Muscle of leg (tissue), 16 donors: ENCODE measurements around the gene NEK2. TPM values are rescaled to one million over a fixed set of nuclear protein-coding genes. Genes with fewer than 3 reads are reported as not detected.
"Not testable (repeated sequence)": the region's sequence is repeated elsewhere in the genome, so short reads cannot be mapped to it uniquely, and the experiment has no call there.

Experiments
- DNase-seq: peaks from one replicate; pipeline ENCODE4 v3.0.0; 2013
- H3K27ac ChIP-seq: one replicate; pipeline ENCODE4 v1.5.1; 2013; ENCODE audit warnings: mild to moderate bottlenecking, low read length, control low read depth
- H3K27me3 ChIP-seq: one replicate; pipeline ENCODE4 v1.6.1; 2013; ENCODE audit warnings: low read length; ENCODE audit not compliant: control insufficient read depth, insufficient read depth
- H3K36me3 ChIP-seq: one replicate; pipeline ENCODE4 v1.6.1; 2013; ENCODE audit warnings: low read length; ENCODE audit not compliant: control insufficient read depth, insufficient read depth
- H3K4me1 ChIP-seq: one replicate; pipeline ENCODE4 v1.6.1; 2013; ENCODE audit warnings: low read length; ENCODE audit not compliant: control insufficient read depth, insufficient read depth
- H3K4me3 ChIP-seq: one replicate; pipeline ENCODE4 v1.5.1; 2013; ENCODE audit warnings: low read length, control low read depth
- H3K9me3 ChIP-seq: replicated peaks from 2 replicates; pipeline ENCODE4 v1.6.1; 2013; ENCODE audit warnings: low read depth, low read length; ENCODE audit not compliant: control insufficient read depth
- WGBS: methylation state at CpG from one replicate; pipeline ENCODE4 v1.1.5; 2013; ENCODE audit warnings: missing lambda C conversion rate; ENCODE audit not compliant: insufficient coverage; 5-methylcytosine and 5-hydroxymethylcytosine counted together
- long read RNA-seq, 11 donors: transcript quantifications; one replicate each; lab custom pipeline, GENCODE V29; 2026
- polyA plus RNA-seq, 8 donors: library from polyadenylated mRNA; unstranded; fragments of 120-200 nt; gene quantifications; one replicate each; pipeline versions ENCODE4 v1.2.1 to v1.2.3, GENCODE V29; 2013; ENCODE audit warnings: inconsistent platforms in 1 of 8, low replicate concordance in 1 of 8; ENCODE audit not compliant: insufficient read length in 8 of 8, insufficient read depth in 1 of 8
- total RNA-seq: library from RNA; stranded (reverse); fragments of 120-200 nt; gene quantifications from one replicate; pipeline ENCODE4 v1.2.4, GENCODE V29; 2013

The NEK2 gene
- total RNA-seq = 6.0 TPM
- polyA plus RNA-seq = 10 to 100 TPM in 1 of 8 donors, 1 to 10 TPM in 7; 6.1 to 11.5 (median 8.4) TPM
- long read RNA-seq, donor 1, partial matches to known transcripts = 0 of 2 reads
- long read RNA-seq, donor 1, other reads (novel, unspliced or antisense) = 0 of 2 reads
- long read RNA-seq, donor 2 = 0 reads
- long read RNA-seq, donor 3, partial matches to known transcripts = 0 of 2 reads
- long read RNA-seq, donor 3, other reads (novel, unspliced or antisense) = 0 of 2 reads
- long read RNA-seq, donor 4, partial matches to known transcripts = 0 of 2 reads
- long read RNA-seq, donor 4, other reads (novel, unspliced or antisense) = 0 of 2 reads
- long read RNA-seq, donor 5, partial matches to known transcripts = 0 of 2 reads
- long read RNA-seq, donor 5, other reads (novel, unspliced or antisense) = 0 of 2 reads
- long read RNA-seq, donor 6, partial matches to known transcripts = 0 of 2 reads
- long read RNA-seq, donor 6, other reads (novel, unspliced or antisense) = 0 of 2 reads
- long read RNA-seq, donor 7, partial matches to known transcripts = 0 of 1 reads
- long read RNA-seq, donor 7, other reads (novel, unspliced or antisense) = 0 of 1 reads
- long read RNA-seq, donor 8 = 0 reads
- long read RNA-seq, donor 9 = 0 reads
- long read RNA-seq, donor 10, partial matches to known transcripts = 0 of 2 reads
- long read RNA-seq, donor 10, other reads (novel, unspliced or antisense) = 0 of 2 reads
- long read RNA-seq, donor 11 = 0 reads

- WGBS = under 1% methylated on average over 50 of the region's 58 CpGs
- H3K4me1 ChIP-seq = peaks cover 12% of the 10 kb centered on the region
- no peak within 1 kb of the TSS for H3K27ac ChIP-seq
- peak; percentile 97 for DNase-seq
- no peaks in the 10 kb centered on the region for H3K9me3 ChIP-seq
- peaks cover 2% of the 10 kb centered on the region for H3K36me3 ChIP-seq
- no peaks in the 10 kb centered on the region for H3K27me3 ChIP-seq
- peak within 1 kb of the TSS; percentile 63 for H3K4me3 ChIP-seq
Measured at GRCh38 chr1:211675230-211676105, at the start of gene NEK2. NEK2 (minus strand) TSS chr1:211675621; CDS start chr1:211675479, 142 bp downstream.

DNA sequence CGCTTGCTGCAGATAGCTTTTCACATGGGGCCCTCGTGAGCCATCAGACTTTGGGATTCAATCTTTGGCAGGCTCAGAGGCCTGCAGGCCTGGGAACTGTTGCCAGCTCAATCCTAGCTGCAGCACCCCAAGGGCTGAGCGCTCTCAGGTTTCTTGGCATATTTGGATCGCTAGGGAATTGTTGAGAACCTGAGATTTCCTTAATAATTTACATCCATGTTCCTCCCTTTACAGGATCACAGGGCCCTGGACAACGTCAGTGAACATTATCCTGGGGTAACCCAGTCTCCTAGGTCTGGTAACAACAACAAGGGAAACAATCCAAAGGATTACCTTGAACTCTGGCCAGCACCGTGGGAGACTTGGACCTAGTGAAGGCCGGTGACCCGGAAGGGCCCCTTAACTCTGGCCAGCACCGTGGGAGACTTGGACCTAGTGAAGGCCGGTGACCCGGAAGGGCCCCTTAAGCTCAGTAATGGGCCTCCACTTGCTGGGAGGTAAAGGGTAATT is 49.3 kb upstream of the NEK2 start:
- Histone ChIP-seq H3K27ac (peak overlapping the region; percentile 1), H3K36me3 (no peaks in the 10 kb centered on the region), H3K27me3 (peaks cover 2% of the 10 kb centered on the region), H3K9me3 (no peaks in the 10 kb centered on the region), H3K4me1 (peaks cover 8% of the 10 kb centered on the region), H3K4me3 (no peak overlapping the region)
- peak; percentile 81 for DNase-seq
- WGBS = 7% methylated on average over 9 of the region's 11 CpGs

DNA sequence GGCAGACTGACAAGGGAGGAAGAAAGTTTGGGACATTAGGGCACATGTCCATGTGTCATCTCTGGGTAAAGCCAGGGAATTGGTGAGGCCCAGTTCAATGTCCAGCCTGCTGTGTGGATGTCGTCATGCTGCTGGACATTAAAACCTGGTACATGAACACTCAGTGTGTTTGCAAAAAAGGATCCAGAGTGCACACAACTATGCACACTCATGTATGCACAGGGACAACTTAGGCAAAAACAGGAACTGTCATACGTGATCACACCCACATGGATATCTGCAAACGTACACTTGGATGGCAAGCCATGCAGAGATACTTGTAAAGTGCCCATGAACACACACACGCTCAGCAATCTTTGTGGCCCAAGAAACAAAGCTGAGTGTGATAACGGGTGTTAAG is 47.9 kb upstream of the NEK2 start:
- WGBS = 85% methylated on average over 2 of the region's 5 CpGs

GRCh38 chr1:211722277-211723175 is 47.1 kb upstream of the NEK2 start:
- DNase-seq = no peak
- Histone ChIP-seq H3K9me3 (no peaks in the 10 kb centered on the region), H3K4me1 (peaks cover 8% of the 10 kb centered on the region), H3K27ac (no peak overlapping the region), H3K36me3 (no peaks in the 10 kb centered on the region), H3K27me3 (peaks cover 2% of the 10 kb centered on the region), H3K4me3 (no peak overlapping the region)
- no CpG with 5 or more reads among the region's 6 CpGs for WGBS

More for the DNA sequence above, 47.9 kb upstream of the NEK2 start:
- no peaks in the 10 kb centered on the region for H3K9me3 ChIP-seq
- peaks cover 2% of the 10 kb centered on the region for H3K27me3 ChIP-seq
- H3K4me1 ChIP-seq = peaks cover 8% of the 10 kb centered on the region
- no peak overlapping the region for H3K27ac ChIP-seq
- H3K4me3 ChIP-seq = no peak overlapping the region
- no peaks in the 10 kb centered on the region for H3K36me3 ChIP-seq
- DNase-seq = no peak

GRCh38 chr1:211716555-211716954 is 41.1 kb upstream of the NEK2 start:
- not testable (repeated sequence) for H3K27me3 ChIP-seq, H3K4me1 ChIP-seq, H3K27ac ChIP-seq, H3K36me3 ChIP-seq, H3K4me3 ChIP-seq, H3K9me3 ChIP-seq, DNase-seq
- WGBS = 50% methylated on average over 2 of the region's 4 CpGs

- Histone ChIP-seq H3K4me1 (peaks cover 5% of the 10 kb centered on the region), H3K27ac (no peak overlapping the region), H3K9me3 (no peaks in the 10 kb centered on the region), H3K4me3 (no peak overlapping the region), H3K27me3 (no peaks in the 10 kb centered on the region), H3K36me3 (no peaks in the 10 kb centered on the region)
- 20% methylated on average over 1 of the region's 2 CpGs for WGBS
- peak; percentile 37 for DNase-seq
Measured at GRCh38 chr1:211715971-211716370, 40.5 kb upstream of the NEK2 start.

DNA sequence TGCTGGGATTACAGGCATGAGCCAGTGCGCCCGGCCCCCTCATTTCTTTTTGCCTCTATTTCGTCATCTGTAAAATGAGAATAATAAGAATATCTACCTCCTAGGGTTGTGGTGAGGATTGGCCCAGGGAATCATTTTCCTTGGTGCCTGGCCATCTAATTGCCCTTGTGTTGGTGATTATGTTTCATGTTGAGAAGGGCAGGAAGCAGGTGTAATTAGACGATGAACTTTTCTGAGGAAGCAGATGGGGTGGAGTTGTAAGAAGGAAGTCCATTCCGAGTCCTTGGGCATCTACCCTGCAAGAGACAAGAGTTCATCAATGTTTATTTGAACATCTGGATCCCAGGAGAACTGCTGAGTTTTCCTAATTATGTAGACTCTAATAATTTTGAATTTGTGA is 38.7 kb upstream of the NEK2 start:
- Histone ChIP-seq H3K36me3 (no peaks in the 10 kb centered on the region), H3K4me3 (no peak overlapping the region), H3K4me1 (peaks cover 5% of the 10 kb centered on the region), H3K9me3 (no peaks in the 10 kb centered on the region), H3K27me3 (no peaks in the 10 kb centered on the region), H3K27ac (no peak overlapping the region)
- no peak for DNase-seq
- 70% methylated on average over 2 of the region's 5 CpGs for WGBS

GRCh38 chr1:211713231-211713630 is 37.8 kb upstream of the NEK2 start:
- Histone ChIP-seq H3K27ac (no peak overlapping the region), H3K27me3 (no peaks in the 10 kb centered on the region), H3K9me3 (no peaks in the 10 kb centered on the region), H3K4me1 (peaks cover 5% of the 10 kb centered on the region), H3K36me3 (no peaks in the 10 kb centered on the region), H3K4me3 (no peak overlapping the region)
- DNase-seq = no peak
- 80% methylated on average over 3 of the region's 10 CpGs for WGBS

DNA sequence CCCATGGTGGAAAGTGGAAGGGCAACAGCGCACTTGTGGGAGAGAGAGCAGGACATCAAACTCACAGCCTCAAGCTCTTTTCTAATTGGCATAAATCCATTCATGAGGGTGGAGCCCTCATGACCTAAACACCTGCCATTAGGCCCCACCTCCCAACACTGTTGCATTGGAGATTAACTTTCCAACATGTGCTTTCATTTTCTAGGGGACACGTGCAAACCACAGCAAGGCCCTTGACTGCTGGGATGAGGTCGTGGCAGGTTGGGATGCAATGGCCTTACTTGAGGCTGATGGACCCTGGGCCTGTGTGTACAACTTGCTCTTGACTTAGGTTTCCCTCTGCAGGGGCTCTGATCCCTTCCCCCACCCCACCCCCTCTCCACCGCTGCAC is 35.9 kb upstream of the NEK2 start:
- no peak for DNase-seq
- H3K27me3 ChIP-seq = no peaks in the 10 kb centered on the region
- 78% methylated on average over 2 of the region's 4 CpGs for WGBS

More for the DNA sequence above, 35.9 kb upstream of the NEK2 start:
- Histone ChIP-seq H3K4me1 (peaks cover 5% of the 10 kb centered on the region), H3K27ac (no peak overlapping the region), H3K4me3 (no peak overlapping the region), H3K9me3 (no peaks in the 10 kb centered on the region), H3K36me3 (no peaks in the 10 kb centered on the region)
